GM12874 (cell line): ENCODE measurements around the gene LTA.

Experiments used
- CTCF ChIP-seq: IDR thresholded peaks from 2 replicates; pipeline ENCODE4 v1.5.1; 2011; ENCODE audit warnings: low read depth, mild to moderate bottlenecking, control low read depth, low read length, moderate library complexity; ENCODE audit not compliant: insufficient read depth

Gene LTA

GRCh38 chr6:31587791-31588777 is 16.0 kb downstream of the LTA start:
- no peak for TF ChIP-seq CTCF

GRCh38 chr6:31588871-31589650 is 17.0 kb downstream of the LTA start:
- no peak for TF ChIP-seq CTCF

GRCh38 chr6:31592396-31592771 is 20.3 kb downstream of the LTA start:
- no peak for TF ChIP-seq CTCF

GRCh38 chr6:31597006-31597405 is 24.9 kb downstream of the LTA start:
- peak; percentile 61; the same call in 1 of the 2 replicates for TF ChIP-seq CTCF

GRCh38 chr6:31607317-31607716 is 35.2 kb downstream of the LTA start:
- TF ChIP-seq CTCF, result no peak

GRCh38 chr6:31609519-31610406 is 37.7 kb downstream of the LTA start:
- TF ChIP-seq CTCF, result no peak
